ENCODE data around the gene SLC33A1.
"Not testable (repeated sequence)": the region's sequence is repeated elsewhere in the genome, so short reads cannot be mapped to it uniquely, and the experiment has no call there.

The SLC33A1 gene
- 3.4 to 32.9 (median 13.8) reads per million in 9 experiments for total RNA-seq

GRCh38 chr3:155854141-155854940 is at the start of gene SLC33A1:
SLC33A1 (minus strand) TSS chr3:155854427; CDS start chr3:155853997, 430 bp downstream.
- peaks cover 30 to 33% of the 10 kb centered on the region in 2 donors for H3K4me1 Mint-ChIP-seq (ENCODE audit: low read depth in 2 of 2)
- ATAC-seq (replicated peaks) (peak; percentile 88), DNase-seq (peak; percentile 97 to 99 (median 99))
- H3K27ac Mint-ChIP-seq, result peak within 1 kb of the TSS; percentile 96 to 98
- no peaks in the 10 kb centered on the region for H3K27me3 Mint-ChIP-seq
- H3K9me3 Mint-ChIP-seq, result no peaks in the 10 kb centered on the region
- H3K4me3 Mint-ChIP-seq, result peak within 1 kb of the TSS; percentile 94 to 98
- H3K36me3 Mint-ChIP-seq (ENCODE audit: insufficient read depth), result peaks cover 22% of the 10 kb centered on the region

- peaks cover 58% of the 10 kb centered on the region for H3K36me3 Mint-ChIP-seq (ENCODE audit: insufficient read depth)
Observed at GRCh38 chr3:155895379-155895900, 41.2 kb upstream of the SLC33A1 start.

GRCh38 chr3:155891321-155891720 is 37.1 kb upstream of the SLC33A1 start:
- Mint-ChIP-seq H3K4me3 (no peak overlapping the region), H3K9me3 (no peaks in the 10 kb centered on the region)
- DNase-seq, result no peak

More at GRCh38 chr3:155895379-155895900, 41.2 kb upstream of the SLC33A1 start:
- Mint-ChIP-seq H3K4me1 (ENCODE audit: low read depth in 2 of 2) (peaks cover 4 to 12% of the 10 kb centered on the region in 2 donors), H3K27ac (no peak overlapping the region), H3K4me3 (no peak overlapping the region), H3K27me3 (no peaks in the 10 kb centered on the region), H3K9me3 (no peaks in the 10 kb centered on the region)
- DNase-seq (no peak), ATAC-seq (replicated peaks) (no peak)

GRCh38 chr3:155890671-155891190 is 36.5 kb upstream of the SLC33A1 start:
- no peak for DNase-seq
- no peaks in the 10 kb centered on the region for H3K9me3 Mint-ChIP-seq
- H3K27me3 Mint-ChIP-seq, result no peaks in the 10 kb centered on the region
- no peak overlapping the region for H3K4me3 Mint-ChIP-seq
- H3K36me3 Mint-ChIP-seq (ENCODE audit: insufficient read depth), result peaks cover 30% of the 10 kb centered on the region
- H3K27ac Mint-ChIP-seq, result no peak overlapping the region
- peaks cover 27 to 31% of the 10 kb centered on the region in 2 donors for H3K4me1 Mint-ChIP-seq (ENCODE audit: low read depth in 2 of 2)
- ATAC-seq (replicated peaks), result no peak

More at GRCh38 chr3:155891321-155891720, 37.1 kb upstream of the SLC33A1 start:
- Mint-ChIP-seq H3K27me3 (no peaks in the 10 kb centered on the region), H3K36me3 (ENCODE audit: insufficient read depth) (peaks cover 32% of the 10 kb centered on the region), H3K4me1 (ENCODE audit: low read depth in 2 of 2) (peaks cover 27 to 29% of the 10 kb centered on the region in 2 donors), H3K27ac (no peak overlapping the region)
- no peak for ATAC-seq (replicated peaks)

DNA sequence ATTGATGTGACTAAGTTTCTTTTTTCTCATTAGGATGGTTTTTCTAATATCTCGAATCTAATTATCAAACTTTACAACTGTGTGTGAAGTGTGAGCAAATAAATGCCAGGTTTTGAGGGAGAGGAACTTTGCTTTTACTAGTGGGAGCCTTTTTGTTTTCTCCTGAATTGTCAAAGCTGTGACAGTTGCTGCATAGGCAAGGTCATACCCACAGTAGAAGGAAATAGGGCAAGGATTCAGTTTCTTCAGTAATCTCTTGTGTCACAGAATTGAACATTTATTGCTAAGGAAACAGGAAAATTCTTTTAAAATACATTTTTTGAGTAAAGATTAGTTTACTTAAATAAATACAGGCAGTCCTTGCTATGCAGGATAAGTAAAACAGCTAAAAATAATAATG is 35.7 kb upstream of the SLC33A1 start:
- no peaks in the 10 kb centered on the region for H3K27me3 Mint-ChIP-seq
- ATAC-seq (replicated peaks), result no peak
- peaks cover 23 to 31% of the 10 kb centered on the region in 2 donors for H3K4me1 Mint-ChIP-seq (ENCODE audit: low read depth in 2 of 2)
- H3K36me3 Mint-ChIP-seq (ENCODE audit: insufficient read depth), result peaks cover 23% of the 10 kb centered on the region
- peak overlapping the region in 1 of 2 donors; percentile 31 for H3K27ac Mint-ChIP-seq
- H3K9me3 Mint-ChIP-seq, result no peaks in the 10 kb centered on the region
- no peak for DNase-seq
- no peak overlapping the region for H3K4me3 Mint-ChIP-seq

GRCh38 chr3:155889212-155889611 is 35.0 kb upstream of the SLC33A1 start:
- Mint-ChIP-seq H3K4me3 (peak overlapping the region in 1 of 2 donors; percentile 2), H3K36me3 (ENCODE audit: insufficient read depth) (peaks cover 16% of the 10 kb centered on the region), H3K27me3 (no peaks in the 10 kb centered on the region), H3K9me3 (no peaks in the 10 kb centered on the region), H3K27ac (no peak overlapping the region), H3K4me1 (ENCODE audit: low read depth in 2 of 2) (peaks cover 28 to 35% of the 10 kb centered on the region in 2 donors)
- ATAC-seq (replicated peaks) (no peak), DNase-seq (no peak)

- no peaks in the 10 kb centered on the region for H3K27me3 Mint-ChIP-seq
- DNase-seq, result no peak
- ATAC-seq (replicated peaks), result no peak
- H3K27ac Mint-ChIP-seq, result no peak overlapping the region
- peaks cover 11% of the 10 kb centered on the region for H3K36me3 Mint-ChIP-seq (ENCODE audit: insufficient read depth)
- H3K4me3 Mint-ChIP-seq, result no peak overlapping the region
- H3K4me1 Mint-ChIP-seq (ENCODE audit: low read depth in 2 of 2), result peaks cover 28 to 35% of the 10 kb centered on the region in 2 donors
- no peaks in the 10 kb centered on the region for H3K9me3 Mint-ChIP-seq
Observed at GRCh38 chr3:155886915-155887314, 32.7 kb upstream of the SLC33A1 start.

GRCh38 chr3:155886348-155886747 is 32.1 kb upstream of the SLC33A1 start:
- H3K27me3 Mint-ChIP-seq; DNase-seq; H3K9me3 Mint-ChIP-seq; H3K4me3 Mint-ChIP-seq; H3K27ac Mint-ChIP-seq; ATAC-seq (replicated peaks): not testable (repeated sequence)
- peaks cover 11% of the 10 kb centered on the region for H3K36me3 Mint-ChIP-seq (ENCODE audit: insufficient read depth)
- H3K4me1 Mint-ChIP-seq (ENCODE audit: low read depth in 2 of 2), result peaks cover 34 to 35% of the 10 kb centered on the region in 2 donors

GRCh38 chr3:155885292-155885691 is 31.1 kb upstream of the SLC33A1 start:
- ATAC-seq (replicated peaks) (no peak), DNase-seq (no peak)
- Mint-ChIP-seq H3K4me3 (no peak overlapping the region), H3K9me3 (no peaks in the 10 kb centered on the region), H3K27me3 (no peaks in the 10 kb centered on the region), H3K36me3 (ENCODE audit: insufficient read depth) (peaks cover 11% of the 10 kb centered on the region), H3K4me1 (ENCODE audit: low read depth in 2 of 2) (peaks cover 31 to 42% of the 10 kb centered on the region in 2 donors), H3K27ac (no peak overlapping the region)

GRCh38 chr3:155884292-155884691 is 30.1 kb upstream of the SLC33A1 start:
- DNase-seq (no peak), ATAC-seq (replicated peaks) (no peak)
- Mint-ChIP-seq H3K27ac (no peak overlapping the region), H3K27me3 (no peaks in the 10 kb centered on the region), H3K4me1 (ENCODE audit: low read depth in 2 of 2) (peaks cover 29 to 39% of the 10 kb centered on the region in 2 donors), H3K36me3 (ENCODE audit: insufficient read depth) (peaks cover 11% of the 10 kb centered on the region), H3K9me3 (no peaks in the 10 kb centered on the region), H3K4me3 (no peak overlapping the region)

- Mint-ChIP-seq H3K27ac (no peak overlapping the region), H3K4me3 (no peak overlapping the region)
Observed at GRCh38 chr3:155880286-155880685, 26.1 kb upstream of the SLC33A1 start.

DNA sequence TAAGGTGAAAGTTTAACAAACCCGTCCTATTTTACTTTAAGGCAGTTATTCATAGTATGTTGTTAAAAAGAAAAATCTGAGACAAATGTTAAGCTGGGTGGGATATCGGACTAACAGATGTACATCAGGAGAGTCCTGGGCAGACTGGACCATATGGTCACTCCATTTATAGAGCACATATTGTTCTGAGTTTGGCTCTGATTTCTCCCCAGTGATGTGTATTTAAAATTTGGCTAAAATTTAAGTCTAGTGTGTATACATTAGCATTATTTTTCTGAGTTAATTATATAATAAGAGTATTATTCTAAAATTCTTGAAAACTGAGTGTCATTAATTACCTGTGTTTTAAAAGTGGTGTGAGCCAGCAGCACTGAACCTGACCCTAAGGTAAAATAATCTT is 22.3 kb upstream of the SLC33A1 start:
- Mint-ChIP-seq H3K9me3 (no peaks in the 10 kb centered on the region), H3K4me1 (ENCODE audit: low read depth in 2 of 2) (peaks cover 27 to 56% of the 10 kb centered on the region in 2 donors), H3K27me3 (no peaks in the 10 kb centered on the region), H3K27ac (no peak overlapping the region), H3K4me3 (no peak overlapping the region), H3K36me3 (ENCODE audit: insufficient read depth) (peaks cover 10% of the 10 kb centered on the region)
- DNase-seq (no peak), ATAC-seq (replicated peaks) (no peak)

More at GRCh38 chr3:155880286-155880685, 26.1 kb upstream of the SLC33A1 start:
- DNase-seq, result no peak
- no peak for ATAC-seq (replicated peaks)
- peaks cover 12% of the 10 kb centered on the region for H3K36me3 Mint-ChIP-seq (ENCODE audit: insufficient read depth)
- no peaks in the 10 kb centered on the region for H3K9me3 Mint-ChIP-seq
- peaks cover 29 to 48% of the 10 kb centered on the region in 2 donors for H3K4me1 Mint-ChIP-seq (ENCODE audit: low read depth in 2 of 2)
- no peaks in the 10 kb centered on the region for H3K27me3 Mint-ChIP-seq

DNA sequence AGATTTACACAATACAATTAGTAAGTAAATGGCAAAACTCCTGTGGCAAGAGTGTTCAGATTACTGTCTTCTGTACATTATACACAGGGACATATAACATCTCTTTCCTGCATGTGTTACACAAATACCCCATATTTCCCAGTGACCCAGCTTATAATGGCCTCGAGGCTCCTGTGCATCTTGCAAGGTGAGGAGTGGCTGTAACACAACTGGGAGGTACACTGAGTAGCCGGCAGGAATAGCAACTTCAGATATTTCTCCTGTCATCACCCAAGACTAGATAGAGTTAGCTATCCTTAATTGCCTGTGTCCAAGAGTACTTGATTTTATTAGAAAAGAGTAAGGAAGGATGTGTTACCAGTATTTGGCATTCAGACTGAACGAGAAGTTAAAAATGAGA is 21.8 kb upstream of the SLC33A1 start:
- Mint-ChIP-seq H3K27me3 (no peaks in the 10 kb centered on the region), H3K36me3 (ENCODE audit: insufficient read depth) (peaks cover 10% of the 10 kb centered on the region), H3K4me3 (no peak overlapping the region), H3K9me3 (no peaks in the 10 kb centered on the region), H3K27ac (no peak overlapping the region), H3K4me1 (ENCODE audit: low read depth in 2 of 2) (peaks cover 27 to 52% of the 10 kb centered on the region in 2 donors)
- DNase-seq (no peak), ATAC-seq (replicated peaks) (no peak)
